K562 (cell line): ENCODE data around the gene MMP11. TPM values are rescaled to one million over a fixed set of nuclear protein-coding genes. Genes with fewer than 3 reads are reported as not detected.

Experiments
- ATAC-seq: fragments of 200-7000 bp; cut with Tn5 transposase; 3 replicates; pipeline ENCODE4 v1.9.1; 2020; ENCODE audit warnings: moderate library complexity
- BruUV-seq: library from RNA; stranded (reverse); fragments of 400-500 nt; replicated peaks from 2 replicates; lab custom pipeline; 2021; lab: Mats Ljungman, UMichigan
- CTCF ChIA-PET: fragments of 300-600 bp; formaldehyde crosslinking; extraction: SDS; loops from one replicate; lab custom pipeline; 2021; ENCODE audit warnings: low intra/inter-chr PET ratio; lab: Yijun Ruan, JAX
- POLR2A ChIA-PET: fragments of 300-600, 350-650 bp; sonication (Branson Sonifier 250); formaldehyde crosslinking; extraction: SDS; loops from one replicate; lab custom pipeline; 2021; ENCODE audit warnings: antibody characterized with exemption, inconsistent platforms; lab: Yijun Ruan, JAX
- DNase-seq, 4 experiments: peaks; one replicate each; pipeline versions ENCODE4 v3.0.0 to v3.0.0-alpha.2; 2011 to 2018; ENCODE audit warnings: low spot score in 3 of 4, mixed read lengths in 3 of 4; ENCODE audit errors: extremely low read depth in 1 of 4
- FAIRE-seq: peaks from 2 replicates; lab custom pipeline; 2011; peaks lifted over from hg19 to GRCh38; lab: Jason Lieb, UNC
- H2AFZ ChIP-seq: 2 replicates; pipeline ENCODE4 v1.6.0; 2011; ENCODE audit warnings: low read depth, low read length, control low read depth, inconsistent platforms
- H3K27ac ChIP-seq: fragments of 200-600 bp; 3 replicates; pipeline ENCODE4 v1.8.0; 2011; ENCODE audit warnings: low read depth, mild to moderate bottlenecking, control low read depth, inconsistent platforms, low read length, moderate library complexity, mixed read lengths; ENCODE audit errors: extremely low read depth
- H3K27me3 ChIP-seq, 2 experiments: fragments of 300-600 bp in 1 of 2; 2 replicates in 1 of 2; 3 replicates in 1 of 2; pipeline versions ENCODE4 v1.6.0 to v1.8.0; 2011; ENCODE audit warnings: inconsistent platforms in 2 of 2, low read length in 2 of 2, mild to moderate bottlenecking in 1 of 2, mixed read lengths in 1 of 2, moderate library complexity in 1 of 2; ENCODE audit not compliant: control insufficient read depth in 2 of 2, insufficient read depth in 2 of 2
- H3K36me3 ChIP-seq: fragments of 300-600 bp; 3 replicates; pipeline ENCODE4 v1.8.0; 2011; ENCODE audit warnings: mild to moderate bottlenecking, low read length, inconsistent platforms; ENCODE audit not compliant: control insufficient read depth, insufficient read depth
- H3K4me1 ChIP-seq, 2 experiments: fragments of 200-600 bp in 1 of 2; replicated peaks in 1 of 2; 2 replicates in 1 of 2; 3 replicates in 1 of 2; pipeline versions ENCODE4 v1.5.1 to v1.8.0; 2011; ENCODE audit warnings: inconsistent platforms in 2 of 2, low read length in 2 of 2, mild to moderate bottlenecking in 1 of 2, mixed read lengths in 1 of 2, moderate library complexity in 1 of 2; ENCODE audit not compliant: control insufficient read depth in 2 of 2, insufficient read depth in 2 of 2
- H3K4me2 ChIP-seq: 2 replicates; pipeline ENCODE4 v1.6.1; 2011; ENCODE audit warnings: low read length, control low read depth, inconsistent platforms, mixed read lengths; ENCODE audit not compliant: insufficient read depth
- H3K4me3 ChIP-seq: fragments of 200-600 bp; sonication (generic), shearing (Covaris generic); 2 replicates; pipeline ENCODE4 v1.5.1; 2016; ENCODE audit warnings: control low read depth, inconsistent platforms
- H3K79me2 ChIP-seq: fragments of 200-600 bp; 3 replicates; pipeline ENCODE4 v1.8.0; 2011; ENCODE audit warnings: low read length, inconsistent platforms; ENCODE audit not compliant: control insufficient read depth, insufficient read depth
- H3K9ac ChIP-seq, 2 experiments: 2 replicates each; pipeline versions ENCODE4 v1.6.0 to v1.6.1; 2011; ENCODE audit warnings: low read depth in 2 of 2, low read length in 2 of 2, control low read depth in 1 of 2, inconsistent platforms in 1 of 2, mild to moderate bottlenecking in 1 of 2, mixed read lengths in 1 of 2; ENCODE audit not compliant: insufficient read depth in 1 of 2
- H3K9me1 ChIP-seq: one replicate; pipeline ENCODE4 v1.6.0; 2011; ENCODE audit warnings: inconsistent platforms, mild to moderate bottlenecking, low read length, moderate library complexity; ENCODE audit not compliant: control insufficient read depth, insufficient read depth
- H3K9me3 ChIP-seq: replicated peaks from 2 replicates; pipeline ENCODE4 v1.5.1; 2011; ENCODE audit warnings: low read depth, low read length, inconsistent platforms; ENCODE audit not compliant: control insufficient read depth, insufficient read depth
- H4K20me1 ChIP-seq: replicated peaks from 2 replicates; pipeline ENCODE4 v1.6.1; 2011; ENCODE audit warnings: low read length, inconsistent platforms, mixed read lengths; ENCODE audit not compliant: control insufficient read depth, insufficient read depth
- ATF1 ChIP-seq, 2 experiments: fragments of 450-650 bp in 1 of 2; IDR thresholded peaks; 2 replicates each; pipeline ENCODE4 v1.6.1; 2016; ENCODE audit warnings: missing compliant biosample characterization in 1 of 2, missing genetic modification characterization in 1 of 2
- CBX2 ChIP-seq: fragments of 200-600 bp; sonication (generic); IDR thresholded peaks from one replicate; pipeline ENCODE4 v1.6.1; 2012; ENCODE audit warnings: mild to moderate bottlenecking, low read length, inconsistent platforms; ENCODE audit not compliant: insufficient read depth, poor library complexity, severe bottlenecking
- CXXC5 ChIP-seq: fragments of 250-450 bp; sonication (Bioruptor Pico); IDR thresholded peaks from 2 replicates; pipeline ENCODE4 v1.8.0; 2022; ENCODE audit warnings: inconsistent platforms, mild to moderate bottlenecking, moderate library complexity
- JUNB ChIP-seq: fragments of 450-650 bp; formaldehyde crosslinking; conservative IDR thresholded peaks from 2 replicates; pipeline ENCODE4 v1.4.0; 2020; ENCODE audit warnings: mild to moderate bottlenecking
- ZEB2 ChIP-seq: fragments of 450-650 bp; IDR thresholded peaks from 2 replicates; pipeline ENCODE4 v1.6.1; 2016
- WGBS: fragments of 100-300 bp; shearing (Covaris generic); methylation state at CpG from one replicate; pipeline ENCODE4 v1.1.6; 2016; ENCODE audit warnings: low coverage, mixed read lengths; ENCODE audit not compliant: insufficient coverage; ENCODE audit errors: missing lambda C conversion rate; 5-methylcytosine and 5-hydroxymethylcytosine counted together
- in situ Hi-C: fragments of 300-500 bp; cut with MboI; formaldehyde crosslinking; loops from 4 replicates; pipeline ENCODE4 v1.15.0; 2018; ENCODE audit warnings: inconsistent platforms, mixed read lengths
- intact Hi-C: fragments of 100-400 bp; cut with micrococcal nuclease; formaldehyde crosslinking; loops from 2 replicates; pipeline ENCODE4 v1.14.2; 2022
- polyA plus RNA-seq, 8 experiments: library from polyadenylated mRNA; depleted of rRNA in 4 of 8; stranded (reverse) in 5 of 8; unstranded in 3 of 8; fragments of >200 nt; fragmentation: Nextera tagmentation in 2 of 8; fragmentation: Illumina TruSeq in 1 of 8; extraction: Ambion mirVana in 2 of 8; extraction: Trizol in 1 of 8; gene quantifications; 2 replicates each; pipeline versions ENCODE4 v1.2.1 to v1.2.3, GENCODE V29; 2011 to 2014; ENCODE audit warnings: inconsistent platforms in 1 of 8, missing spikeins in 1 of 8
- total RNA-seq, 7 experiments: library from RNA; depleted of rRNA in 6 of 7; stranded (reverse); fragments of >200 nt in 6 of 7; fragmentation: Illumina TruSeq in 2 of 7; extraction: Trizol in 2 of 7; gene quantifications; 2 replicates each; pipeline versions ENCODE4 v1.2.1 to v1.2.3, GENCODE V29; 2011 to 2021; ENCODE audit warnings: low replicate concordance in 1 of 7
- TF ChIP-seq, protein P1 (sequence below): fragments of 450-650 bp; formaldehyde crosslinking; IDR thresholded peaks from 2 replicates; pipeline ENCODE4 v1.4.0; 2020; ENCODE audit warnings: mild to moderate bottlenecking, moderate library complexity
- TF ChIP-seq, protein P2 (sequence below), 3 experiments: fragments of 200-800 bp in 1 of 3; fragments of 250-450 bp in 1 of 3; fragments of 450-650 bp in 1 of 3; sonication (Bioruptor Pico) in 1 of 3; sonication (Bioruptor generic) in 1 of 3; formaldehyde crosslinking in 1 of 3; IDR thresholded peaks; 2 replicates each; pipeline versions ENCODE4 v1.6.1 to v1.8.0; 2016 to 2022; ENCODE audit warnings: mild to moderate bottlenecking in 2 of 3, missing genetic modification characterization in 2 of 3, missing compliant biosample characterization in 1 of 3, moderate library complexity in 1 of 3

MMP11 gene
- total and polyA plus RNA-seq, 9 of the 15 experiments (the other 6 are each of a cell fraction or from before 2014, with no cell fraction given), result 0.14 to 1.8 (median 1.1) TPM; not detected in 2

DNA sequence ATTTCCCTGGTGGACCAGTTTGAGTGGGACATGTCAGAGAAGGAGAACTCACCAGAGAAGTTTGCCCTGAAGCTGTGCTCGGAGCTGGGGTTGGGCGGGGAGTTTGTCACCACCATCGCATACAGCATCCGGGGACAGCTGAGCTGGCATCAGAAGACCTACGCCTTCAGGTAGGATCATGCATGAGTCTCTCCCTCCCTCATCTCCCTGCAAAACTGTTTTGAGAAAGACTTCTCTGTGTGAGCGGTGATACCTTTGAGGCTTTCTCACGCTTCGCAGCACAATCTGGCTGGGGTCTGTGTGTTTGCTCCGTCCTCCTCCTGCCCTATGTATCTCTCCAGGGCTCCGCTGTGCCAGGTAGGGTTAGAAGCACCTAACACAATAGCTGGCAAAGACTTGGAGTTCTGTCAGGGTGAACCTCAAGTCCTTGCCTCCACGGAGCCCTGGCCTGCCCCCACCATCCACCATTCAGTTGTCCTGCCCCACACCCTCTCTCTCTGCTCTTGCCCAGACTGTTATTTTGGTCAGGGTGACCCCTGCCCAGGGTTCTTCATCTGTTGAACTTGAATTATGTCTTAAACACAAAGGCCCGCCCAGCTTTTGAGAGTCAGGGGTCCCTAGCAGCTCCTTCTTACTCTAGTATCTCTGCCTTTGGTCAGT lies 52.7 kb downstream of the MMP11 start:
- no TSS peak for BruUV-seq
- no peaks in the 10 kb centered on the region for H3K4me1 ChIP-seq
- no peaks in the 10 kb centered on the region for H3K79me2 ChIP-seq
- no peak overlapping the region for H2AFZ ChIP-seq
- peaks cover 78% of the 10 kb centered on the region; the same call in 2 of the 3 replicates for H3K36me3 ChIP-seq
- in situ Hi-C loops, result no loop called here
- TF ChIP-seq, protein P1, sequence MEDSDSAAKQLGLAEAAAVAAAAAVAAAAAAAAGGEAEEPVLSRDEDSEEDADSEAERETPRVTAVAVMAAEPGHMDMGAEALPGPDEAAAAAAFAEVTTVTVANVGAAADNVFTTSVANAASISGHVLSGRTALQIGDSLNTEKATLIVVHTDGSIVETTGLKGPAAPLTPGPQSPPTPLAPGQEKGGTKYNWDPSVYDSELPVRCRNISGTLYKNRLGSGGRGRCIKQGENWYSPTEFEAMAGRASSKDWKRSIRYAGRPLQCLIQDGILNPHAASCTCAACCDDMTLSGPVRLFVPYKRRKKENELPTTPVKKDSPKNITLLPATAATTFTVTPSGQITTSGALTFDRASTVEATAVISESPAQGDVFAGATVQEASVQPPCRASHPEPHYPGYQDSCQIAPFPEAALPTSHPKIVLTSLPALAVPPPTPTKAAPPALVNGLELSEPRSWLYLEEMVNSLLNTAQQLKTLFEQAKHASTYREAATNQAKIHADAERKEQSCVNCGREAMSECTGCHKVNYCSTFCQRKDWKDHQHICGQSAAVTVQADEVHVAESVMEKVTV (CRISPR knock-in tag), result no peak
- TF ChIP-seq ATF1 (CRISPR knock-in tag; IDR thresholded peaks at IDR 0.05) (no peak), ATF1 (tag; IDR thresholded peaks at IDR 0.05) (no peak), JUNB (CRISPR knock-in tag) (no peak), CBX2 (no peak), ZEB2 (no peak), CXXC5 (no peak)
- TF ChIP-seq, protein P2, sequence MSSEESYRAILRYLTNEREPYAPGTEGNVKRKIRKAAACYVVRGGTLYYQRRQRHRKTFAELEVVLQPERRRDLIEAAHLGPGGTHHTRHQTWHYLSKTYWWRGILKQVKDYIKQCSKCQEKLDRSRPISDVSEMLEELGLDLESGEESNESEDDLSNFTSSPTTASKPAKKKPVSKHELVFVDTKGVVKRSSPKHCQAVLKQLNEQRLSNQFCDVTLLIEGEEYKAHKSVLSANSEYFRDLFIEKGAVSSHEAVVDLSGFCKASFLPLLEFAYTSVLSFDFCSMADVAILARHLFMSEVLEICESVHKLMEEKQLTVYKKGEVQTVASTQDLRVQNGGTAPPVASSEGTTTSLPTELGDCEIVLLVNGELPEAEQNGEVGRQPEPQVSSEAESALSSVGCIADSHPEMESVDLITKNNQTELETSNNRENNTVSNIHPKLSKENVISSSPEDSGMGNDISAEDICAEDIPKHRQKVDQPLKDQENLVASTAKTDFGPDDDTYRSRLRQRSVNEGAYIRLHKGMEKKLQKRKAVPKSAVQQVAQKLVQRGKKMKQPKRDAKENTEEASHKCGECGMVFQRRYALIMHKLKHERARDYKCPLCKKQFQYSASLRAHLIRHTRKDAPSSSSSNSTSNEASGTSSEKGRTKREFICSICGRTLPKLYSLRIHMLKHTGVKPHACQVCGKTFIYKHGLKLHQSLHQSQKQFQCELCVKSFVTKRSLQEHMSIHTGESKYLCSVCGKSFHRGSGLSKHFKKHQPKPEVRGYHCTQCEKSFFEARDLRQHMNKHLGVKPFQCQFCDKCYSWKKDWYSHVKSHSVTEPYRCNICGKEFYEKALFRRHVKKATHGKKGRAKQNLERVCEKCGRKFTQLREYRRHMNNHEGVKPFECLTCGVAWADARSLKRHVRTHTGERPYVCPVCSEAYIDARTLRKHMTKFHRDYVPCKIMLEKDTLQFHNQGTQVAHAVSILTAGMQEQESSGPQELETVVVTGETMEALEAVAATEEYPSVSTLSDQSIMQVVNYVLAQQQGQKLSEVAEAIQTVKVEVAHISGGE (CRISPR knock-in tag; IDR thresholded peaks at IDR 0.05), result no peak
- TF ChIP-seq, all 486 proteins: peak for 0
- 95% methylated on average over 5 of the region's 12 CpGs for WGBS
- FAIRE-seq (no peak), DNase-seq (no peak), ATAC-seq (no peak)
- Histone ChIP-seq H3K9ac (no peak overlapping the region), H3K27me3 (no peaks in the 10 kb centered on the region), H3K9me1 (no peaks in the 10 kb centered on the region), H4K20me1 (no peaks in the 10 kb centered on the region), H3K27ac (no peak overlapping the region), H3K4me2 (no peak overlapping the region), H3K4me3 (no peak overlapping the region), H3K9me3 (no peaks in the 10 kb centered on the region)
- intact Hi-C loops, result no loop called here
- ChIA-PET POLR2A (interaction anchor here (0.5 to 0.6 kb wide), 2 partner anchors 12 to 19 kb away, joined by 4 to 5 read pairs; no protein-coding TSS in a partner anchor), CTCF (no interaction called here)
